IPS-20b (cell line): ENCODE data around the gene SETDB1.

Source experiments
- H3K27ac ChIP-seq: one replicate; pipeline ENCODE4 v1.5.1; 2013; ENCODE audit warnings: low read length
- H3K27me3 ChIP-seq: 2 replicates; pipeline ENCODE4 v1.6.1; 2013; ENCODE audit warnings: mild to moderate bottlenecking, low read length, inconsistent platforms; ENCODE audit not compliant: insufficient read depth
- H3K36me3 ChIP-seq: 2 replicates; pipeline ENCODE4 v1.6.1; 2013; ENCODE audit warnings: low read depth, mild to moderate bottlenecking, inconsistent platforms, low read length, moderate library complexity; ENCODE audit not compliant: insufficient read depth
- H3K4me1 ChIP-seq: 2 replicates; pipeline ENCODE4 v1.6.1; 2013; ENCODE audit warnings: mild to moderate bottlenecking, control low read depth, inconsistent platforms, low read length, moderate library complexity; ENCODE audit not compliant: insufficient read depth
- H3K4me3 ChIP-seq: 2 replicates; pipeline ENCODE4 v1.5.1; 2013; ENCODE audit warnings: mild to moderate bottlenecking, low read length, inconsistent platforms
- H3K9ac ChIP-seq: 2 replicates; pipeline ENCODE4 v1.6.1; 2013; ENCODE audit warnings: low read depth, mild to moderate bottlenecking, inconsistent platforms, low read length, moderate library complexity
- H3K9me3 ChIP-seq: 2 replicates; pipeline ENCODE4 v1.6.1; 2013; ENCODE audit warnings: mild to moderate bottlenecking, low read depth, low read length, inconsistent platforms; ENCODE audit not compliant: insufficient read depth

SETDB1 gene

GRCh38 chr1:150997949-150998348, 71.8 kb downstream of the SETDB1 start:
- no peak overlapping the region for H3K27ac ChIP-seq
- H3K4me3 ChIP-seq: no peak overlapping the region
- H3K36me3 ChIP-seq: no peaks in the 10 kb centered on the region
- peaks cover 3% of the 10 kb centered on the region; the same call in 1 of the 2 replicates for H3K4me1 ChIP-seq
- H3K27me3 ChIP-seq: no peaks in the 10 kb centered on the region
- H3K9me3 ChIP-seq: no peaks in the 10 kb centered on the region
- no peak overlapping the region for H3K9ac ChIP-seq

GRCh38 chr1:150999051-150999674, 73.0 kb downstream of the SETDB1 start:
- Histone ChIP-seq H3K27ac (no peak overlapping the region), H3K9ac (no peak overlapping the region), H3K27me3 (no peaks in the 10 kb centered on the region), H3K36me3 (no peaks in the 10 kb centered on the region), H3K4me3 (no peak overlapping the region), H3K4me1 (peaks cover 3% of the 10 kb centered on the region; the same call in 1 of the 2 replicates), H3K9me3 (no peaks in the 10 kb centered on the region)

GRCh38 chr1:150999926-151000325, 73.8 kb downstream of the SETDB1 start:
- no peaks in the 10 kb centered on the region for H3K9me3 ChIP-seq
- no peak overlapping the region for H3K27ac ChIP-seq
- H3K4me1 ChIP-seq: peaks cover 3% of the 10 kb centered on the region; the same call in 1 of the 2 replicates
- no peaks in the 10 kb centered on the region for H3K27me3 ChIP-seq
- no peak overlapping the region for H3K9ac ChIP-seq
- no peak overlapping the region for H3K4me3 ChIP-seq
- H3K36me3 ChIP-seq: no peaks in the 10 kb centered on the region

GRCh38 chr1:151000408-151000807, 74.2 kb downstream of the SETDB1 start:
- Histone ChIP-seq H3K4me1 (peaks cover 3% of the 10 kb centered on the region), H3K27ac (no peak overlapping the region), H3K27me3 (no peaks in the 10 kb centered on the region), H3K36me3 (no peaks in the 10 kb centered on the region), H3K9ac (no peak overlapping the region), H3K4me3 (no peak overlapping the region), H3K9me3 (no peaks in the 10 kb centered on the region)

- H3K4me1 ChIP-seq: peaks cover 8% of the 10 kb centered on the region
- no peak overlapping the region for H3K27ac ChIP-seq
- no peaks in the 10 kb centered on the region for H3K27me3 ChIP-seq
- H3K36me3 ChIP-seq: no peaks in the 10 kb centered on the region
- no peak overlapping the region for H3K9ac ChIP-seq
- no peak overlapping the region for H3K4me3 ChIP-seq
- H3K9me3 ChIP-seq: no peaks in the 10 kb centered on the region
Measured at GRCh38 chr1:151001602-151002001, 75.4 kb downstream of the SETDB1 start.

GRCh38 chr1:151002051-151002450, 75.9 kb downstream of the SETDB1 start:
- Histone ChIP-seq H3K27ac (no peak overlapping the region), H3K36me3 (no peaks in the 10 kb centered on the region), H3K9ac (no peak overlapping the region), H3K9me3 (no peaks in the 10 kb centered on the region), H3K4me1 (peaks cover 8% of the 10 kb centered on the region), H3K27me3 (no peaks in the 10 kb centered on the region), H3K4me3 (no peak overlapping the region)

- Histone ChIP-seq H3K27me3 (no peaks in the 10 kb centered on the region), H3K9me3 (no peaks in the 10 kb centered on the region), H3K27ac (no peak overlapping the region), H3K36me3 (no peaks in the 10 kb centered on the region), H3K4me3 (no peak overlapping the region), H3K4me1 (peaks cover 10% of the 10 kb centered on the region), H3K9ac (no peak overlapping the region)
Measured at GRCh38 chr1:151002611-151003010, 76.4 kb downstream of the SETDB1 start.

- Histone ChIP-seq H3K27me3 (no peaks in the 10 kb centered on the region), H3K36me3 (no peaks in the 10 kb centered on the region), H3K9me3 (no peaks in the 10 kb centered on the region), H3K9ac (no peak overlapping the region), H3K27ac (no peak overlapping the region), H3K4me1 (peaks cover 15% of the 10 kb centered on the region), H3K4me3 (no peak overlapping the region)
Measured at GRCh38 chr1:151003180-151003579, 77.0 kb downstream of the SETDB1 start.

- H3K4me1 ChIP-seq: peaks cover 20% of the 10 kb centered on the region
- no peaks in the 10 kb centered on the region for H3K9me3 ChIP-seq
- H3K27me3 ChIP-seq: no peaks in the 10 kb centered on the region
- peak overlapping the region; percentile 61 for H3K4me3 ChIP-seq
- peak overlapping the region; percentile 65; the same call in 1 of the 2 replicates for H3K9ac ChIP-seq
- no peak overlapping the region for H3K27ac ChIP-seq
- H3K36me3 ChIP-seq: no peaks in the 10 kb centered on the region
Measured at GRCh38 chr1:151005729-151006319, 79.7 kb downstream of the SETDB1 start.

- H3K9ac ChIP-seq: peak within 1 kb of the TSS; percentile 65; the same call in 1 of the 2 replicates
- no peaks in the 10 kb centered on the region for H3K9me3 ChIP-seq
- peaks cover 20% of the 10 kb centered on the region for H3K4me1 ChIP-seq
- no peaks in the 10 kb centered on the region for H3K36me3 ChIP-seq
- no peaks in the 10 kb centered on the region for H3K27me3 ChIP-seq
- H3K27ac ChIP-seq: peak within 1 kb of the TSS; percentile 9
- peak within 1 kb of the TSS; percentile 92 for H3K4me3 ChIP-seq
Measured at GRCh38 chr1:151006327-151007052, 80.3 kb downstream of the SETDB1 start, which contains the start of gene MINDY1. MINDY1 (minus strand) TSS chr1:151006902; CDS start chr1:151002617, 4,285 bp downstream.

- H3K4me3 ChIP-seq: peak overlapping the region; percentile 92
- H3K27ac ChIP-seq: no peak overlapping the region
- peaks cover 20% of the 10 kb centered on the region for H3K4me1 ChIP-seq
- H3K36me3 ChIP-seq: no peaks in the 10 kb centered on the region
- peak overlapping the region; percentile 35; the same call in 1 of the 2 replicates for H3K9ac ChIP-seq
- H3K27me3 ChIP-seq: no peaks in the 10 kb centered on the region
- H3K9me3 ChIP-seq: no peaks in the 10 kb centered on the region
Measured at GRCh38 chr1:151007853-151008243, 81.7 kb downstream of the SETDB1 start.
